IMR-90 (cell line): Measurements from ENCODE around the gene GPC6. TPM values are rescaled to one million over a fixed set of nuclear protein-coding genes. Genes with fewer than 3 reads are reported as not detected.

ENCODE experiments used
- ATAC-seq: fragments of 200-7000 bp; cut with Tn5 transposase; 2 replicates; pipeline ENCODE4 v1.9.1; 2020; ENCODE audit warnings: low read depth, mild to moderate bottlenecking, moderate library complexity
- BruUV-seq: library from RNA; stranded (reverse); fragments of 400-500 nt; replicated peaks from 2 replicates; lab custom pipeline; 2021; lab: Mats Ljungman, UMichigan
- CTCF ChIA-PET: fragments of 300-600 bp; formaldehyde crosslinking; extraction: SDS; loops from one replicate; lab custom pipeline; 2021; ENCODE audit warnings: antibody characterized with exemption; lab: Yijun Ruan, JAX
- POLR2A ChIA-PET: fragments of 300-600 bp; sonication (Branson Sonifier 250); formaldehyde crosslinking; loops from one replicate; lab custom pipeline; 2022; ENCODE audit warnings: antibody characterized with exemption; ENCODE audit not compliant: unreplicated experiment; lab: Charles Lee
- DNase-seq: peaks from one replicate; pipeline ENCODE4 v3.0.0; 2013
- H2AFZ ChIP-seq: replicated peaks from 2 replicates; pipeline ENCODE3; 2013; ENCODE audit warnings: low read length, mild to moderate bottlenecking; ENCODE audit not compliant: poor library complexity
- H2AK5ac ChIP-seq: 2 replicates; pipeline ENCODE4 v1.6.1; 2013; ENCODE audit warnings: low read depth, low read length, inconsistent platforms
- H2AK9ac ChIP-seq: replicated peaks from 2 replicates; pipeline ENCODE3; 2013; ENCODE audit warnings: mild to moderate bottlenecking, low read depth, low read length, moderate library complexity; ENCODE audit not compliant: poor library complexity
- H2BK120ac ChIP-seq: 2 replicates; pipeline ENCODE4 v1.6.1; 2013; ENCODE audit warnings: low read depth, low read length, inconsistent platforms
- H2BK15ac ChIP-seq: 3 replicates; pipeline ENCODE4 v1.6.1; 2013; ENCODE audit warnings: low read depth, low read length, inconsistent platforms
- H2BK20ac ChIP-seq: 2 replicates; pipeline ENCODE4 v1.6.1; 2013; ENCODE audit warnings: low read depth, mild to moderate bottlenecking, inconsistent platforms, low read length, moderate library complexity
- H2BK5ac ChIP-seq: 2 replicates; pipeline ENCODE4 v1.6.1; 2013; ENCODE audit warnings: mild to moderate bottlenecking, low read depth, low read length, inconsistent platforms; ENCODE audit not compliant: poor library complexity, severe bottlenecking
- H3K14ac ChIP-seq: replicated peaks from 2 replicates; pipeline ENCODE4 v1.6.1; 2013; ENCODE audit warnings: low read depth, low read length, inconsistent platforms
- H3K18ac ChIP-seq: 2 replicates; pipeline ENCODE4 v1.6.1; 2013; ENCODE audit warnings: low read depth, low read length, control low read depth
- H3K23ac ChIP-seq: 2 replicates; pipeline ENCODE4 v1.6.1; 2013; ENCODE audit warnings: low read depth, low read length, inconsistent platforms
- H3K27ac ChIP-seq: 2 replicates; pipeline ENCODE4 v1.5.1; 2013; ENCODE audit warnings: mild to moderate bottlenecking, control low read depth, low read length; ENCODE audit not compliant: insufficient read depth
- H3K27me3 ChIP-seq: 2 replicates; pipeline ENCODE4 v1.6.1; 2013; ENCODE audit warnings: low read length; ENCODE audit not compliant: control insufficient read depth, insufficient read depth
- H3K36me3 ChIP-seq: 2 replicates; pipeline ENCODE4 v1.6.1; 2013; ENCODE audit warnings: low read length, mixed read lengths; ENCODE audit not compliant: control insufficient read depth, insufficient read depth
- H3K4ac ChIP-seq: 2 replicates; pipeline ENCODE4 v1.6.1; 2013; ENCODE audit warnings: low read depth, low read length, inconsistent platforms
- H3K4me1 ChIP-seq: 2 replicates; pipeline ENCODE4 v1.6.1; 2013; ENCODE audit warnings: low read length, mixed read lengths; ENCODE audit not compliant: control insufficient read depth, insufficient read depth
- H3K4me2 ChIP-seq: 2 replicates; pipeline ENCODE4 v1.6.1; 2013; ENCODE audit warnings: low read depth, mild to moderate bottlenecking, control low read depth, low read length, moderate library complexity
- H3K4me3 ChIP-seq: 2 replicates; pipeline ENCODE4 v1.5.1; 2013; ENCODE audit warnings: low read depth, mild to moderate bottlenecking, control low read depth, low read length, moderate library complexity; ENCODE audit not compliant: insufficient read depth
- H3K56ac ChIP-seq: 2 replicates; pipeline ENCODE4 v1.6.1; 2013; ENCODE audit warnings: low read length, inconsistent platforms; ENCODE audit not compliant: insufficient read depth; ENCODE audit errors: extremely low read depth
- H3K79me1 ChIP-seq, 2 experiments: 2 replicates each; pipeline ENCODE4 v1.6.1; 2013; ENCODE audit warnings: low read length in 2 of 2, inconsistent platforms in 1 of 2, low read depth in 1 of 2
- H3K9ac ChIP-seq: 2 replicates; pipeline ENCODE4 v1.6.1; 2013; ENCODE audit warnings: low read depth, low read length, control low read depth
- H3K9me1 ChIP-seq: 2 replicates; pipeline ENCODE4 v1.6.1; 2013; ENCODE audit warnings: low read length, inconsistent platforms; ENCODE audit not compliant: insufficient read depth
- H3K9me3 ChIP-seq: 2 replicates; pipeline ENCODE4 v1.6.1; 2013; ENCODE audit warnings: low read length; ENCODE audit not compliant: control insufficient read depth, insufficient read depth
- H4K20me1 ChIP-seq: 2 replicates; pipeline ENCODE4 v1.6.1; 2013; ENCODE audit warnings: low read length, inconsistent platforms; ENCODE audit not compliant: insufficient read depth
- H4K5ac ChIP-seq: 2 replicates; pipeline ENCODE4 v1.6.1; 2013; ENCODE audit warnings: mild to moderate bottlenecking, low read depth, low read length, control low read depth
- H4K8ac ChIP-seq, 2 experiments: 2 replicates each; pipeline ENCODE4 v1.6.1; 2013; ENCODE audit warnings: low read depth in 2 of 2, low read length in 2 of 2, control low read depth in 1 of 2, inconsistent platforms in 1 of 2
- H4K91ac ChIP-seq: 2 replicates; pipeline ENCODE4 v1.6.1; 2013; ENCODE audit warnings: low read depth, low read length, inconsistent platforms; ENCODE audit not compliant: insufficient read depth
- BHLHE40 ChIP-seq: fragments of 150-350 bp; IDR thresholded peaks from 2 replicates; pipeline ENCODE4 v1.6.1; 2016; ENCODE audit warnings: mild to moderate bottlenecking, low read depth, low read length
- MAFK ChIP-seq: IDR thresholded peaks from 2 replicates; pipeline ENCODE4 v1.6.1; 2012; ENCODE audit warnings: low read depth, low read length, improper control_type of control experiment
- NFE2L2 ChIP-seq: fragments of 150-350 bp; IDR thresholded peaks from 2 replicates; pipeline ENCODE4 v1.6.1; 2016; ENCODE audit warnings: low read depth, mild to moderate bottlenecking, low read length
- WGBS, 2 experiments: methylation state at CpG; one replicate each; pipeline versions ENCODE4 v1.1.5 to v1.1.7; 2013; ENCODE audit warnings: missing lambda C conversion rate in 2 of 2; ENCODE audit not compliant: insufficient read length in 1 of 2; ENCODE audit errors: extremely low coverage in 2 of 2; 5-methylcytosine and 5-hydroxymethylcytosine counted together
- dilution Hi-C: fragments of 300-500 bp; cut with HindIII; formaldehyde crosslinking; loops from one replicate; pipeline ENCODE4 v1.14.3; 2018; ENCODE audit warnings: low sequenced_read_pairs; ENCODE audit not compliant: unreplicated experiment
- in situ Hi-C: fragments of 300-500 bp; cut with MboI; formaldehyde crosslinking; loops from 3 replicates; pipeline ENCODE4 v1.14.3; 2019; ENCODE audit warnings: low sequenced_read_pairs, inconsistent platforms, mixed read lengths
- intact Hi-C: fragments of 100-400 bp; cut with micrococcal nuclease; formaldehyde crosslinking; loops from 2 replicates; pipeline ENCODE4 v1.10.0; 2022
- polyA plus RNA-seq, 3 experiments: library from polyadenylated mRNA; depleted of rRNA; stranded (reverse); fragments of >200 nt; gene quantifications; 2 replicates each; pipeline ENCODE4 v1.2.3, GENCODE V29; 2012; ENCODE audit warnings: low replicate concordance in 1 of 3
- total RNA-seq: library from RNA; depleted of rRNA; stranded (reverse); fragments of >200 nt; gene quantifications from 2 replicates; pipeline ENCODE4 v1.2.3, GENCODE V29; 2012
- TF ChIP-seq, protein P1 (sequence below): fragments of 150-350 bp; IDR thresholded peaks from 2 replicates; pipeline ENCODE4 v1.6.1; 2017; ENCODE audit warnings: mild to moderate bottlenecking, antibody characterized with exemption, low read length, low read depth

The GPC6 gene
- total and polyA plus RNA-seq, 2 of the 4 experiments (the other 2 are of a cell fraction), result 14.9 to 39.4 TPM

DNA sequence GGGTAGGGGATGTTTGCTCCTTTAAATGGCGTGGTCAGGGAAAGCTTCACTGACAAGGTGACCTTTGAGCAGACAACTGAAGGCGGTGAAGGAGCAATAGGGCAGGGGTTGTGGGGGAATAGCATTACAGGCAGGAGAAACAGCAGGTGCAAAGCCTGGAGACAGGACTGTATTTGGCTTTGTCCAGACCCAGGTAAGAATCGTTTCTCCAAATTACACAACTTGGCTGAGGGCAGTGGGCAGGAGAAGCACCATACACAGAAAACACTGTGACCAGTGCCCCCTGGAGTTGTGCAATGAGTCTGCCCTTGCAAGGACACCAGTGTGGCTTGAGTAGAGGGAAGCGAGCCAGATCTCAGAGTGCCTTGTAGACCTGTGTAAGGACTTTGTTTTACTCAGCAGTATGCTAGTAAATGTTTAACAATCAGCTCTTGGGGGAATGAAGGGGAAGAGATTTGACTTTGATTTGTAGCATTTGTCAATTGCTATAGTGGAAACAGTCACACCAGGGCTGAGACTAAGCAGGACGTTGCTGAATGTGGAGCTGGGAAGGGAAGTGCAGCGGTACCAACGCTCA, 892.8 kb downstream of the GPC6 start:
- no peak overlapping the region for H3K4me2 ChIP-seq
- 94% methylated on average over 3 of the region's 7 CpGs; no CpG with 5 or more reads in 1 of the 2 experiments for WGBS, 2 experiments
- ChIA-PET CTCF (no interaction called here), POLR2A (no interaction called here)
- no peak overlapping the region for H3K9ac ChIP-seq
- H3K23ac ChIP-seq, result no peak overlapping the region
- no peak overlapping the region for H3K4me3 ChIP-seq
- DNase-seq, result no peak
- H3K18ac ChIP-seq, result no peak overlapping the region
- no peak for ATAC-seq
- H2AK5ac ChIP-seq, result no peak overlapping the region
- H2BK20ac ChIP-seq, result no peak overlapping the region
- H2BK5ac ChIP-seq, result no peak overlapping the region
- BruUV-seq, result no TSS peak
- no peaks in the 10 kb centered on the region for H3K4me1 ChIP-seq
- intact Hi-C loops, result no loop called here
- H3K9me3 ChIP-seq, result no peaks in the 10 kb centered on the region
- H3K14ac ChIP-seq, result no peak overlapping the region
- H4K20me1 ChIP-seq, result no peaks in the 10 kb centered on the region
- no peaks in the 10 kb centered on the region for H3K36me3 ChIP-seq
- H2AFZ ChIP-seq, result no peak overlapping the region
- no peak overlapping the region for H4K8ac ChIP-seq
- H2BK120ac ChIP-seq, result no peak overlapping the region
- dilution Hi-C loops, result no loop called here
- TF ChIP-seq NFE2L2 (no peak), MAFK (no peak), BHLHE40 (no peak)
- TF ChIP-seq, protein P1, sequence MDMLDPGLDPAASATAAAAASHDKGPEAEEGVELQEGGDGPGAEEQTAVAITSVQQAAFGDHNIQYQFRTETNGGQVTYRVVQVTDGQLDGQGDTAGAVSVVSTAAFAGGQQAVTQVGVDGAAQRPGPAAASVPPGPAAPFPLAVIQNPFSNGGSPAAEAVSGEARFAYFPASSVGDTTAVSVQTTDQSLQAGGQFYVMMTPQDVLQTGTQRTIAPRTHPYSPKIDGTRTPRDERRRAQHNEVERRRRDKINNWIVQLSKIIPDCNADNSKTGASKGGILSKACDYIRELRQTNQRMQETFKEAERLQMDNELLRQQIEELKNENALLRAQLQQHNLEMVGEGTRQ, result no peak
- no peaks in the 10 kb centered on the region for H3K79me1 ChIP-seq
- no peak overlapping the region for H3K56ac ChIP-seq
- H2AK9ac ChIP-seq, result no peak overlapping the region
- H3K9me1 ChIP-seq, result no peaks in the 10 kb centered on the region
- H3K4ac ChIP-seq, result no peak overlapping the region
- in situ Hi-C loops, result no loop called here
- H3K27me3 ChIP-seq, result no peaks in the 10 kb centered on the region
- no peak overlapping the region for H3K27ac ChIP-seq
- H2BK15ac ChIP-seq, result no peak overlapping the region
- no peak overlapping the region for H4K5ac ChIP-seq
- no peak overlapping the region for H4K91ac ChIP-seq
